H9 (cell line): ENCODE measurements around the gene SLC25A15. TPM values are rescaled to one million over a fixed set of nuclear protein-coding genes. Genes with fewer than 3 reads are reported as not detected.

ENCODE experiments used
- DNase-seq: peaks from one replicate; pipeline ENCODE4 v3.0.0-alpha.2; 2017
- H2AFZ ChIP-seq: one replicate; pipeline ENCODE4 v1.6.1; 2013; ENCODE audit warnings: mild to moderate bottlenecking, low read length, control low read depth, moderate library complexity
- H2AK5ac ChIP-seq: 2 replicates; pipeline ENCODE4 v1.6.1; 2013; ENCODE audit warnings: low read length, control low read depth, mixed read lengths; ENCODE audit not compliant: insufficient read length
- H2BK120ac ChIP-seq: one replicate; pipeline ENCODE4 v1.6.1; 2013; ENCODE audit warnings: low read depth, mild to moderate bottlenecking, low read length, control low read depth, inconsistent platforms; ENCODE audit not compliant: poor library complexity, severe bottlenecking
- H2BK12ac ChIP-seq: 2 replicates; pipeline ENCODE4 v1.6.1; 2013; ENCODE audit warnings: low read length, control low read depth, mixed read lengths, low read depth; ENCODE audit not compliant: insufficient read length
- H2BK15ac ChIP-seq: 2 replicates; pipeline ENCODE4 v1.6.1; 2013; ENCODE audit warnings: low read depth, low read length, control low read depth
- H2BK20ac ChIP-seq: one replicate; pipeline ENCODE4 v1.6.1; 2013; ENCODE audit warnings: low read depth, mild to moderate bottlenecking, low read length, control low read depth, inconsistent platforms; ENCODE audit not compliant: poor library complexity, severe bottlenecking
- H2BK5ac ChIP-seq: 2 replicates; pipeline ENCODE4 v1.6.1; 2013; ENCODE audit warnings: low read length, control low read depth, mixed read lengths; ENCODE audit not compliant: insufficient read length
- H3K14ac ChIP-seq: 2 replicates; pipeline ENCODE4 v1.6.1; 2013; ENCODE audit warnings: low read length, control low read depth; ENCODE audit not compliant: insufficient read depth
- H3K18ac ChIP-seq: 2 replicates; pipeline ENCODE4 v1.6.1; 2013; ENCODE audit warnings: low read depth, mild to moderate bottlenecking, mixed read lengths, low read length, control low read depth; ENCODE audit not compliant: insufficient read length
- H3K23ac ChIP-seq: 2 replicates; pipeline ENCODE4 v1.6.1; 2013; ENCODE audit warnings: low read length, control low read depth, mixed read lengths, low read depth; ENCODE audit not compliant: insufficient read length
- H3K23me2 ChIP-seq: 2 replicates; pipeline ENCODE4 v1.6.1; 2013; ENCODE audit warnings: low read depth, mild to moderate bottlenecking, mixed read lengths, low read length, control low read depth; ENCODE audit not compliant: insufficient read length, poor library complexity, severe bottlenecking
- H3K27ac ChIP-seq: 2 replicates; pipeline ENCODE4 v1.5.1; 2013; ENCODE audit warnings: low read length, control low read depth, mixed read lengths, low read depth; ENCODE audit not compliant: insufficient read length
- H3K27me3 ChIP-seq: 2 replicates; pipeline ENCODE4 v1.6.1; 2013; ENCODE audit warnings: low read length, control low read depth, inconsistent platforms; ENCODE audit not compliant: insufficient read depth
- H3K4ac ChIP-seq: 2 replicates; pipeline ENCODE4 v1.6.1; 2013; ENCODE audit warnings: low read depth, mild to moderate bottlenecking, control low read depth, inconsistent platforms, low read length, moderate library complexity
- H3K4me1 ChIP-seq: 2 replicates; pipeline ENCODE4 v1.6.1; 2013; ENCODE audit warnings: low read length, control low read depth, inconsistent platforms; ENCODE audit not compliant: insufficient read depth
- H3K4me2 ChIP-seq: 2 replicates; pipeline ENCODE4 v1.6.1; 2013; ENCODE audit warnings: low read length, control low read depth, mixed read lengths; ENCODE audit not compliant: insufficient read length, insufficient read depth
- H3K56ac ChIP-seq: 2 replicates; pipeline ENCODE4 v1.6.1; 2013; ENCODE audit warnings: low read depth, mild to moderate bottlenecking, mixed read lengths, low read length, control low read depth; ENCODE audit not compliant: insufficient read length
- H3K79me1 ChIP-seq: 2 replicates; pipeline ENCODE4 v1.6.1; 2013; ENCODE audit warnings: low read depth, mild to moderate bottlenecking, moderate library complexity, low read length, control low read depth, inconsistent platforms; ENCODE audit not compliant: insufficient read depth, poor library complexity, severe bottlenecking
- H3K79me2 ChIP-seq: 2 replicates; pipeline ENCODE4 v1.6.1; 2013; ENCODE audit warnings: low read length, control low read depth, inconsistent platforms; ENCODE audit not compliant: insufficient read depth
- H3K9ac ChIP-seq: 2 replicates; pipeline ENCODE4 v1.6.1; 2013; ENCODE audit warnings: low read length, control low read depth, mixed read lengths; ENCODE audit not compliant: insufficient read length; ENCODE audit errors: extremely low read depth
- H3K9me3 ChIP-seq: one replicate; pipeline ENCODE4 v1.6.1; 2013; ENCODE audit warnings: low read depth, low read length, inconsistent platforms; ENCODE audit not compliant: control insufficient read depth
- H3T11ph ChIP-seq: one replicate; pipeline ENCODE4 v1.6.1; 2013; ENCODE audit warnings: mild to moderate bottlenecking, low read length, control low read depth, inconsistent platforms
- H4K20me1 ChIP-seq: one replicate; pipeline ENCODE4 v1.6.1; 2013; ENCODE audit not compliant: control insufficient read depth, insufficient read length, insufficient read depth
- H4K5ac ChIP-seq: 2 replicates; pipeline ENCODE4 v1.6.1; 2013; ENCODE audit warnings: low read depth, mild to moderate bottlenecking, mixed read lengths, low read length, control low read depth; ENCODE audit not compliant: insufficient read length
- H4K8ac ChIP-seq: replicated peaks from 2 replicates; pipeline ENCODE4 v1.6.1; 2013; ENCODE audit warnings: low read length, control low read depth, mixed read lengths, low read depth; ENCODE audit not compliant: insufficient read length
- H4K91ac ChIP-seq: 2 replicates; pipeline ENCODE4 v1.6.1; 2013; ENCODE audit warnings: low read depth, mild to moderate bottlenecking, moderate library complexity, mixed read lengths, low read length, control low read depth; ENCODE audit not compliant: insufficient read length
- H3K27ac Mint-ChIP-seq, 3 experiments: 2 replicates in 2 of 3; 3 replicates in 1 of 3; pipeline ENCODE4 v1.8.0; 2020 to 2021; ENCODE audit warnings: mixed read lengths in 3 of 3, mild to moderate bottlenecking in 1 of 3, moderate library complexity in 1 of 3
- H3K27me3 Mint-ChIP-seq: 2 replicates; pipeline ENCODE4 v1.8.0; 2021; ENCODE audit warnings: low read depth, mild to moderate bottlenecking, moderate library complexity, mixed read lengths
- H3K36me3 Mint-ChIP-seq, 3 experiments: 2 replicates in 2 of 3; 3 replicates in 1 of 3; pipeline ENCODE4 v1.8.0; 2020 to 2021; ENCODE audit warnings: low read depth in 3 of 3, mixed read lengths in 3 of 3; ENCODE audit not compliant: insufficient read depth in 1 of 3
- H3K4me1 Mint-ChIP-seq, 2 experiments: 2 replicates each; pipeline ENCODE4 v1.8.0; 2020; ENCODE audit warnings: mixed read lengths in 2 of 2
- H3K4me3 Mint-ChIP-seq, 2 experiments: 2 replicates in 1 of 2; 3 replicates in 1 of 2; pipeline ENCODE4 v1.8.0; 2020 to 2021; ENCODE audit warnings: mild to moderate bottlenecking in 2 of 2, mixed read lengths in 2 of 2, moderate library complexity in 1 of 2
- H3K9me3 Mint-ChIP-seq, 2 experiments: 2 replicates in 1 of 2; 3 replicates in 1 of 2; pipeline ENCODE4 v1.8.0; 2020; ENCODE audit warnings: mild to moderate bottlenecking in 2 of 2, mixed read lengths in 2 of 2, moderate library complexity in 1 of 2
- WGBS: extraction: QIAGEN DNeasy Blood & Tissue Kit; methylation state at CpG from one replicate; pipeline ENCODE4 v1.1.7; 2013; ENCODE audit warnings: missing lambda C conversion rate, low lambda C conversion rate, mixed read lengths; ENCODE audit not compliant: insufficient read length; ENCODE audit errors: extremely low coverage; 5-methylcytosine and 5-hydroxymethylcytosine counted together
- total RNA-seq: library from RNA; stranded (reverse); gene quantifications from 2 replicates; pipeline ENCODE4 v1.2.1, GENCODE V29; 2021
- TF ChIP-seq, protein P1 (sequence below): fragments of 200-600 bp; sonication (generic); conservative IDR thresholded peaks from 3 replicates; pipeline ENCODE4 v1.8.0; 2021; ENCODE audit warnings: antibody characterized with exemption, mild to moderate bottlenecking

SLC25A15 gene
- total RNA-seq, 1 experiment from 2014 or later, result 21.1 TPM

DNA sequence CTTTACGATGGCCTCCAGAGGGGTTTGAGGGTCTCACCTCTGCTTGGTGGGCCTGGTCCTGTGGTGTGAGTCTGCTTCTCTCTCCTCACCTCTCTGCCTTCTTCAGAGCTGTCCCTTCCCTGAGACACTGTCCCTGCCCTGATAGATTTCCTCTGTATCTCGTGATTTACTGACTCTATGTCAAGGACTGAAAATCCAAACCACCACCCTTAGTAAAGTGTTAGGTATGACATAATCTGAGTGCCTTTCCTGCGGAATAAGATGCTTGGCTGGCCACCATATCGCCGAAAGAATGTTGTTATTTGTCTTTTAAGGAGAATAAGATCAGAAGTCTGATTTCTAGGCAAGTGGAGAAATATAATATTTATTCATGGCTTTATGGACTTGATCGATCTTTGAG, 7.2 kb downstream of the SLC25A15 start:
- Mint-ChIP-seq H3K4me3 (no peak overlapping the region), H3K4me1 (peaks cover 7 to 9% of the 10 kb centered on the region in 2 experiments; a peak in 3 of 4 replicates), H3K27ac (no peak overlapping the region; a peak in 1 of 7 replicates), H3K36me3 (peaks cover 3 to 44% (median 44%) of the 10 kb centered on the region in 3 experiments; a peak in 5 of 7 replicates), H3K9me3 (no peaks in the 10 kb centered on the region), H3K27me3 (no peaks in the 10 kb centered on the region)
- Histone ChIP-seq H2BK5ac (no peak overlapping the region), H2BK15ac (no peak overlapping the region), H3K27ac (no peak overlapping the region), H4K91ac (no peak overlapping the region), H4K5ac (no peak overlapping the region), H3K23me2 (no peaks in the 10 kb centered on the region), H3K23ac (no peak overlapping the region), H3K4ac (no peak overlapping the region), H2AFZ (no peak overlapping the region), H2BK12ac (no peak overlapping the region), H4K20me1 (no peaks in the 10 kb centered on the region), H3K56ac (no peak overlapping the region), H3K14ac (no peak overlapping the region), H3K4me1 (no peaks in the 10 kb centered on the region), H4K8ac (no peak overlapping the region), H3K79me2 (no peaks in the 10 kb centered on the region), H3K79me1 (no peaks in the 10 kb centered on the region), H2BK20ac (no peak overlapping the region), H2AK5ac (no peak overlapping the region), H3K27me3 (no peaks in the 10 kb centered on the region; the same call in 1 of the 2 replicates), H3K18ac (no peak overlapping the region), H3K9me3 (no peaks in the 10 kb centered on the region), H3K4me2 (no peak overlapping the region), H3K9ac (no peak overlapping the region), H2BK120ac (no peak overlapping the region), H3T11ph (no peak overlapping the region)
- no peak for DNase-seq
- TF ChIP-seq, protein P1, sequence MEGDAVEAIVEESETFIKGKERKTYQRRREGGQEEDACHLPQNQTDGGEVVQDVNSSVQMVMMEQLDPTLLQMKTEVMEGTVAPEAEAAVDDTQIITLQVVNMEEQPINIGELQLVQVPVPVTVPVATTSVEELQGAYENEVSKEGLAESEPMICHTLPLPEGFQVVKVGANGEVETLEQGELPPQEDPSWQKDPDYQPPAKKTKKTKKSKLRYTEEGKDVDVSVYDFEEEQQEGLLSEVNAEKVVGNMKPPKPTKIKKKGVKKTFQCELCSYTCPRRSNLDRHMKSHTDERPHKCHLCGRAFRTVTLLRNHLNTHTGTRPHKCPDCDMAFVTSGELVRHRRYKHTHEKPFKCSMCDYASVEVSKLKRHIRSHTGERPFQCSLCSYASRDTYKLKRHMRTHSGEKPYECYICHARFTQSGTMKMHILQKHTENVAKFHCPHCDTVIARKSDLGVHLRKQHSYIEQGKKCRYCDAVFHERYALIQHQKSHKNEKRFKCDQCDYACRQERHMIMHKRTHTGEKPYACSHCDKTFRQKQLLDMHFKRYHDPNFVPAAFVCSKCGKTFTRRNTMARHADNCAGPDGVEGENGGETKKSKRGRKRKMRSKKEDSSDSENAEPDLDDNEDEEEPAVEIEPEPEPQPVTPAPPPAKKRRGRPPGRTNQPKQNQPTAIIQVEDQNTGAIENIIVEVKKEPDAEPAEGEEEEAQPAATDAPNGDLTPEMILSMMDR, result no peak
- no CpG with 5 or more reads among the region's 6 CpGs for WGBS
